ENCODE results near the gene CDA. TPM values are rescaled to one million over a fixed set of nuclear protein-coding genes. Genes with fewer than 3 reads are reported as not detected.

Gene CDA
- total and polyA plus RNA-seq, 9 of the 15 experiments (the other 6 are each of a cell fraction or from before 2014, with no cell fraction given): not detected

GRCh38 chr1:20624709-20625108, 35.8 kb downstream of the CDA start:
- Histone ChIP-seq H2AFZ (ENCODE audit: low read depth, low read length) (no peak overlapping the region), H3K4me2 (ENCODE audit: insufficient read depth, low read length) (no peak overlapping the region), H4K20me1 (replicated peaks; ENCODE audit: control insufficient read depth, insufficient read depth, low read length) (no peaks in the 10 kb centered on the region), H3K9ac (ENCODE audit: insufficient read depth in 1 of 2, low read depth in 2 of 2, low read length in 2 of 2) (no peak overlapping the region), H3K27ac (ENCODE audit: extremely low read depth, low read depth, low read length) (no peak overlapping the region), H3K36me3 (ENCODE audit: control insufficient read depth, insufficient read depth, low read length) (no peaks in the 10 kb centered on the region), H3K79me2 (ENCODE audit: control insufficient read depth, insufficient read depth, low read length) (no peaks in the 10 kb centered on the region), H3K4me3 (no peak overlapping the region), H3K9me1 (ENCODE audit: control insufficient read depth, insufficient read depth, low read length) (no peaks in the 10 kb centered on the region), H3K27me3 (ENCODE audit: control insufficient read depth in 2 of 2, insufficient read depth in 2 of 2, low read length in 2 of 2) (peaks cover 5 to 6% of the 10 kb centered on the region in 2 experiments; a peak in 3 of 5 replicates), H3K9me3 (replicated peaks; ENCODE audit: control insufficient read depth, insufficient read depth, low read depth, low read length) (no peaks in the 10 kb centered on the region), H3K4me1 (replicated peaks in 1 of 2; ENCODE audit: control insufficient read depth in 2 of 2, insufficient read depth in 2 of 2, low read length in 2 of 2) (no peaks in the 10 kb centered on the region)
- in situ Hi-C loops (cut with MboI) (no loop called here), intact Hi-C loops (cut with micrococcal nuclease) (no loop called here)
- WGBS (ENCODE audit: insufficient coverage, low coverage, missing lambda C conversion rate): 12% methylated on average over 1 of the region's 1 CpG
- ChIA-PET POLR2A (interaction anchor here (0.6 to 1.3 kb wide), 2 partner anchors 9 to 152 kb away, joined by 3 to 4 read pairs; no protein-coding TSS in a partner anchor), CTCF (ENCODE audit: low intra/inter-chr PET ratio) (no interaction called here)
- no TSS peak for BruUV-seq (replicated peaks)
- no peak for FAIRE-seq
- no peak for TF ChIP-seq C11orf30 (IDR thresholded peaks at IDR 0.05; ENCODE audit: low read depth)
- TF ChIP-seq NELFE (IDR thresholded peaks at IDR 0.05; ENCODE audit: insufficient read depth, insufficient read length): no peak
- TF ChIP-seq TFE3 (CRISPR knock-in tag; IDR thresholded peaks at IDR 0.05): peak; percentile 69
- TF ChIP-seq RAD51 (IDR thresholded peaks at IDR 0.05; ENCODE audit: borderline replicate concordance, low read depth): peak; percentile 57; the same call in 1 of the 2 replicates
- TF ChIP-seq USF2 (CRISPR knock-in tag; IDR thresholded peaks at IDR 0.05): peak; percentile 48; the same call in 1 of the 2 replicates
- no peak for TF ChIP-seq RBM17 (IDR thresholded peaks at IDR 0.05; ENCODE audit: borderline replicate concordance, low read depth, low read length)
- DNase-seq (ENCODE audit: extremely low read depth in 1 of 4, low spot score in 3 of 4): no peak
- no peak for ATAC-seq
